K562 (cell line): ENCODE data around the gene DUSP10. TPM values are rescaled to one million over a fixed set of nuclear protein-coding genes. Genes with fewer than 3 reads are reported as not detected.

Experiments
- ATAC-seq: fragments of 200-7000 bp; cut with Tn5 transposase; 3 replicates; pipeline ENCODE4 v1.9.1; 2020; ENCODE audit warnings: moderate library complexity
- BruUV-seq: library from RNA; stranded (reverse); fragments of 400-500 nt; replicated peaks from 2 replicates; lab custom pipeline; 2021; lab: Mats Ljungman, UMichigan
- CTCF ChIA-PET: fragments of 300-600 bp; formaldehyde crosslinking; extraction: SDS; loops from one replicate; lab custom pipeline; 2021; ENCODE audit warnings: low intra/inter-chr PET ratio; lab: Yijun Ruan, JAX
- POLR2A ChIA-PET: fragments of 300-600, 350-650 bp; sonication (Branson Sonifier 250); formaldehyde crosslinking; extraction: SDS; loops from one replicate; lab custom pipeline; 2021; ENCODE audit warnings: antibody characterized with exemption, inconsistent platforms; lab: Yijun Ruan, JAX
- DNase-seq, 4 experiments: peaks; one replicate each; pipeline versions ENCODE4 v3.0.0 to v3.0.0-alpha.2; 2011 to 2018; ENCODE audit warnings: low spot score in 3 of 4, mixed read lengths in 3 of 4; ENCODE audit errors: extremely low read depth in 1 of 4
- FAIRE-seq: peaks from 2 replicates; lab custom pipeline; 2011; peaks lifted over from hg19 to GRCh38; lab: Jason Lieb, UNC
- H2AFZ ChIP-seq: 2 replicates; pipeline ENCODE4 v1.6.0; 2011; ENCODE audit warnings: low read depth, low read length, control low read depth, inconsistent platforms
- H3K27ac ChIP-seq: fragments of 200-600 bp; 3 replicates; pipeline ENCODE4 v1.8.0; 2011; ENCODE audit warnings: low read depth, mild to moderate bottlenecking, control low read depth, inconsistent platforms, low read length, moderate library complexity, mixed read lengths; ENCODE audit errors: extremely low read depth
- H3K27me3 ChIP-seq, 2 experiments: fragments of 300-600 bp in 1 of 2; 2 replicates in 1 of 2; 3 replicates in 1 of 2; pipeline versions ENCODE4 v1.6.0 to v1.8.0; 2011; ENCODE audit warnings: inconsistent platforms in 2 of 2, low read length in 2 of 2, mild to moderate bottlenecking in 1 of 2, mixed read lengths in 1 of 2, moderate library complexity in 1 of 2; ENCODE audit not compliant: control insufficient read depth in 2 of 2, insufficient read depth in 2 of 2
- H3K36me3 ChIP-seq: fragments of 300-600 bp; 3 replicates; pipeline ENCODE4 v1.8.0; 2011; ENCODE audit warnings: mild to moderate bottlenecking, low read length, inconsistent platforms; ENCODE audit not compliant: control insufficient read depth, insufficient read depth
- H3K4me1 ChIP-seq, 2 experiments: fragments of 200-600 bp in 1 of 2; replicated peaks in 1 of 2; 2 replicates in 1 of 2; 3 replicates in 1 of 2; pipeline versions ENCODE4 v1.5.1 to v1.8.0; 2011; ENCODE audit warnings: inconsistent platforms in 2 of 2, low read length in 2 of 2, mild to moderate bottlenecking in 1 of 2, mixed read lengths in 1 of 2, moderate library complexity in 1 of 2; ENCODE audit not compliant: control insufficient read depth in 2 of 2, insufficient read depth in 2 of 2
- H3K4me2 ChIP-seq: 2 replicates; pipeline ENCODE4 v1.6.1; 2011; ENCODE audit warnings: low read length, control low read depth, inconsistent platforms, mixed read lengths; ENCODE audit not compliant: insufficient read depth
- H3K4me3 ChIP-seq: fragments of 200-600 bp; sonication (generic), shearing (Covaris generic); 2 replicates; pipeline ENCODE4 v1.5.1; 2016; ENCODE audit warnings: control low read depth, inconsistent platforms
- H3K79me2 ChIP-seq: fragments of 200-600 bp; 3 replicates; pipeline ENCODE4 v1.8.0; 2011; ENCODE audit warnings: low read length, inconsistent platforms; ENCODE audit not compliant: control insufficient read depth, insufficient read depth
- H3K9ac ChIP-seq, 2 experiments: 2 replicates each; pipeline versions ENCODE4 v1.6.0 to v1.6.1; 2011; ENCODE audit warnings: low read depth in 2 of 2, low read length in 2 of 2, control low read depth in 1 of 2, inconsistent platforms in 1 of 2, mild to moderate bottlenecking in 1 of 2, mixed read lengths in 1 of 2; ENCODE audit not compliant: insufficient read depth in 1 of 2
- H3K9me1 ChIP-seq: one replicate; pipeline ENCODE4 v1.6.0; 2011; ENCODE audit warnings: inconsistent platforms, mild to moderate bottlenecking, low read length, moderate library complexity; ENCODE audit not compliant: control insufficient read depth, insufficient read depth
- H3K9me3 ChIP-seq: replicated peaks from 2 replicates; pipeline ENCODE4 v1.5.1; 2011; ENCODE audit warnings: low read depth, low read length, inconsistent platforms; ENCODE audit not compliant: control insufficient read depth, insufficient read depth
- H4K20me1 ChIP-seq: replicated peaks from 2 replicates; pipeline ENCODE4 v1.6.1; 2011; ENCODE audit warnings: low read length, inconsistent platforms, mixed read lengths; ENCODE audit not compliant: control insufficient read depth, insufficient read depth
- HSF4 ChIP-seq: fragments of 250-450 bp; sonication (Bioruptor Pico); IDR thresholded peaks from 2 replicates; pipeline ENCODE4 v2.1.2; 2022; ENCODE audit warnings: mild to moderate bottlenecking, moderate library complexity, borderline replicate concordance
- RBBP5 ChIP-seq: fragments of 200-600 bp; sonication (generic); IDR thresholded peaks from 2 replicates; pipeline ENCODE4 v1.6.1; 2012; ENCODE audit warnings: borderline replicate concordance, mild to moderate bottlenecking, low read length, control low read depth, inconsistent platforms; ENCODE audit not compliant: insufficient read depth, poor library complexity, severe bottlenecking
- RCOR1 ChIP-seq, 2 experiments: IDR thresholded peaks; 2 replicates each; pipeline ENCODE4 v1.6.1; 2012; ENCODE audit warnings: low read depth in 2 of 2, low read length in 2 of 2, borderline replicate concordance in 1 of 2, improper control_type of control experiment in 1 of 2
- SIN3A ChIP-seq, 2 experiments: fragments of 150-350 bp in 1 of 2; IDR thresholded peaks; 2 replicates each; pipeline ENCODE4 v1.6.1; 2011 to 2016; ENCODE audit warnings: borderline replicate concordance in 2 of 2, low read depth in 2 of 2, low read length in 2 of 2, mild to moderate bottlenecking in 2 of 2, moderate library complexity in 2 of 2; ENCODE audit not compliant: control insufficient read depth in 1 of 2
- ZNF175 ChIP-seq: fragments of 200-800 bp; sonication (Bioruptor generic); IDR thresholded peaks from 2 replicates; pipeline ENCODE4 v1.6.1; 2016; ENCODE audit warnings: low read depth, mild to moderate bottlenecking, missing genetic modification characterization, missing compliant biosample characterization
- ZNF324 ChIP-seq: fragments of 250-450 bp; sonication (Bioruptor Pico); IDR thresholded peaks from 2 replicates; pipeline ENCODE4 v1.4.0; 2020; ENCODE audit warnings: mild to moderate bottlenecking
- WGBS: fragments of 100-300 bp; shearing (Covaris generic); methylation state at CpG from one replicate; pipeline ENCODE4 v1.1.6; 2016; ENCODE audit warnings: low coverage, mixed read lengths; ENCODE audit not compliant: insufficient coverage; ENCODE audit errors: missing lambda C conversion rate; 5-methylcytosine and 5-hydroxymethylcytosine counted together
- in situ Hi-C: fragments of 300-500 bp; cut with MboI; formaldehyde crosslinking; loops from 4 replicates; pipeline ENCODE4 v1.15.0; 2018; ENCODE audit warnings: inconsistent platforms, mixed read lengths
- intact Hi-C: fragments of 100-400 bp; cut with micrococcal nuclease; formaldehyde crosslinking; loops from 2 replicates; pipeline ENCODE4 v1.14.2; 2022
- polyA plus RNA-seq, 8 experiments: library from polyadenylated mRNA; depleted of rRNA in 4 of 8; stranded (reverse) in 5 of 8; unstranded in 3 of 8; fragments of >200 nt; fragmentation: Nextera tagmentation in 2 of 8; fragmentation: Illumina TruSeq in 1 of 8; extraction: Ambion mirVana in 2 of 8; extraction: Trizol in 1 of 8; gene quantifications; 2 replicates each; pipeline versions ENCODE4 v1.2.1 to v1.2.3, GENCODE V29; 2011 to 2014; ENCODE audit warnings: inconsistent platforms in 1 of 8, missing spikeins in 1 of 8
- total RNA-seq, 7 experiments: library from RNA; depleted of rRNA in 6 of 7; stranded (reverse); fragments of >200 nt in 6 of 7; fragmentation: Illumina TruSeq in 2 of 7; extraction: Trizol in 2 of 7; gene quantifications; 2 replicates each; pipeline versions ENCODE4 v1.2.1 to v1.2.3, GENCODE V29; 2011 to 2021; ENCODE audit warnings: low replicate concordance in 1 of 7
- TF ChIP-seq, protein P1 (sequence below): sonication (generic); formaldehyde crosslinking; IDR thresholded peaks from 2 replicates; pipeline ENCODE4 v1.8.0; 2022; ENCODE audit warnings: mild to moderate bottlenecking, missing genetic modification reagents
- TF ChIP-seq, protein P2 (sequence below), 2 experiments: fragments of 450-650 bp in 1 of 2; sonication (generic) in 1 of 2; formaldehyde crosslinking in 1 of 2; IDR thresholded peaks in 1 of 2; conservative IDR thresholded peaks in 1 of 2; 2 replicates each; pipeline versions ENCODE4 v1.6.1 to v1.8.1; 2016 to 2023; ENCODE audit warnings: mild to moderate bottlenecking in 2 of 2, moderate library complexity in 2 of 2, inconsistent platforms in 1 of 2, missing genetic modification reagents in 1 of 2
- TF ChIP-seq, protein P3 (sequence below): fragments of 250-450 bp; sonication (Bioruptor Pico); IDR thresholded peaks from 2 replicates; pipeline ENCODE4 v1.5.0; 2021

DUSP10 gene
- total and polyA plus RNA-seq, 9 of the 15 experiments (the other 6 are each of a cell fraction or from before 2014, with no cell fraction given): 1.7 to 8.3 (median 6.1) TPM

DNA sequence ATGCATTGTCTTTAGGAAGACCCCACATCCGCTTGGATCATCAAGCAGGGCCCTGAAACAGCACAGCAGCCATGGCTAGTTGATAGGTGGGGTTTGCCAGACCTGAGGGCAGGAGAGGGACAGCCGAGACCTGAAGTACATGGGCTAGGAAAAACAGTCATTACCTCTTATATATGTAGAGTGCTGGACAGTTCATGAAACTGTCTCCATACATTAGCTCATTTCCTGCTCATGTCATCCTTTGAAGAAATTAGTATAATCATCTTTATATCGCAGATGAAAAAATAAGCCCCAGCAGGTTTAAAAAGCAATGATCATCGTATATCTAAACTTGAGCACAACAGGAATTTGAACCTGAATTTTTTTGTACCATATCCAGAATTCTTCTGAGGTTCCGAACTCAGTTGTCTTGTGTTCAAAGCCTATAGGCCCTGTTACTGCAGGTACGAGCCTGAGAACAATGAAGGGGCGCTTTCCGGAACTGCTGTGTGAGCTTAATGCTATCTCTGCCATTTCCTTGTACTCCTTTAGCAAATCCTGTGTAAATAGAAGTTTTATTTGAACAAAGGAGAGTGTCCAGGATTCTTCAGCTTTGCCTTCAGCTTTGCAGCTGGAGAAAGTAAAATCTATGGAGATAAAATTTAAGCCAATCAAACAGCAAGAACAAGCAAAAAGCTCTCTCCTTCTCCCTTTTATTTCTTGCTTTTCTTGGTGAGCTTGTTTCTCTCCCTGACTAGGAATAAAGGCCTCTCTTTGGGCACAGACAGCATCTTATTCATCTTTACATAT is 32.4 kb upstream of the DUSP10 start:
- intact Hi-C loops: no loop called here
- 51% methylated on average over 8 of the region's 8 CpGs for WGBS
- Histone ChIP-seq H3K9me1 (no peaks in the 10 kb centered on the region), H3K27me3 (no peaks in the 10 kb centered on the region; a peak in 1 of 5 replicates), H2AFZ (no peak overlapping the region), H3K9ac (no peak overlapping the region), H3K79me2 (no peaks in the 10 kb centered on the region), H3K9me3 (no peaks in the 10 kb centered on the region), H4K20me1 (no peaks in the 10 kb centered on the region), H3K4me3 (no peak overlapping the region), H3K27ac (no peak overlapping the region), H3K4me2 (no peak overlapping the region), H3K36me3 (no peaks in the 10 kb centered on the region), H3K4me1 (no peaks in the 10 kb centered on the region; a peak in 1 of 5 replicates)
- CTCF ChIA-PET: no interaction called here
- TF ChIP-seq ZNF175 (CRISPR knock-in tag) (no peak), RCOR1 (IDR thresholded peaks at IDR 0.05; ENCODE audit: borderline replicate concordance in 1 of 2, low read depth in 2 of 2, low read length in 2 of 2) (no peak), ZNF324 (no peak), SIN3A (IDR thresholded peaks at IDR 0.05; ENCODE audit: borderline replicate concordance in 2 of 2, control insufficient read depth in 1 of 2, low read depth in 2 of 2, low read length in 2 of 2) (no peak), HSF4 (CRISPR knock-in tag) (no peak), RBBP5 (no peak)
- TF ChIP-seq, protein P1, sequence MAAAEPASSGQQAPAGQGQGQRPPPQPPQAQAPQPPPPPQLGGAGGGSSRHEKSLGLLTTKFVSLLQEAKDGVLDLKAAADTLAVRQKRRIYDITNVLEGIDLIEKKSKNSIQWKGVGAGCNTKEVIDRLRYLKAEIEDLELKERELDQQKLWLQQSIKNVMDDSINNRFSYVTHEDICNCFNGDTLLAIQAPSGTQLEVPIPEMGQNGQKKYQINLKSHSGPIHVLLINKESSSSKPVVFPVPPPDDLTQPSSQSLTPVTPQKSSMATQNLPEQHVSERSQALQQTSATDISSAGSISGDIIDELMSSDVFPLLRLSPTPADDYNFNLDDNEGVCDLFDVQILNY (CRISPR knock-in tag): no peak
- TF ChIP-seq, protein P2, sequence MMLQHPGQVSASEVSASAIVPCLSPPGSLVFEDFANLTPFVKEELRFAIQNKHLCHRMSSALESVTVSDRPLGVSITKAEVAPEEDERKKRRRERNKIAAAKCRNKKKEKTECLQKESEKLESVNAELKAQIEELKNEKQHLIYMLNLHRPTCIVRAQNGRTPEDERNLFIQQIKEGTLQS (IDR thresholded peaks at IDR 0.05): no peak
- TF ChIP-seq, protein P2 (CRISPR knock-in tag; conservative IDR thresholded peaks at IDR 0.05): no peak
- TF ChIP-seq, protein P3, sequence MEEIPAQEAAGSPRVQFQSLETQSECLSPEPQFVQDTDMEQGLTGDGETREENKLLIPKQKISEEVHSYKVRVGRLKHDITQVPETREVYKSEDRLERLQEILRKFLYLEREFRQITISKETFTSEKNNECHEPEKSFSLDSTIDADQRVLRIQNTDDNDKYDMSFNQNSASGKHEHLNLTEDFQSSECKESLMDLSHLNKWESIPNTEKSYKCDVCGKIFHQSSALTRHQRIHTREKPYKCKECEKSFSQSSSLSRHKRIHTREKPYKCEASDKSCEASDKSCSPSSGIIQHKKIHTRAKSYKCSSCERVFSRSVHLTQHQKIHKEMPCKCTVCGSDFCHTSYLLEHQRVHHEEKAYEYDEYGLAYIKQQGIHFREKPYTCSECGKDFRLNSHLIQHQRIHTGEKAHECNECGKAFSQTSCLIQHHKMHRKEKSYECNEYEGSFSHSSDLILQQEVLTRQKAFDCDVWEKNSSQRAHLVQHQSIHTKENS (CRISPR knock-in tag): no peak
- POLR2A ChIA-PET: no interaction called here
- no peak for ATAC-seq
- BruUV-seq: no TSS peak
- FAIRE-seq: no peak
- in situ Hi-C loops: no loop called here
- no peak for DNase-seq
